ENCODE measurements around the gene XPO4.

DNA sequence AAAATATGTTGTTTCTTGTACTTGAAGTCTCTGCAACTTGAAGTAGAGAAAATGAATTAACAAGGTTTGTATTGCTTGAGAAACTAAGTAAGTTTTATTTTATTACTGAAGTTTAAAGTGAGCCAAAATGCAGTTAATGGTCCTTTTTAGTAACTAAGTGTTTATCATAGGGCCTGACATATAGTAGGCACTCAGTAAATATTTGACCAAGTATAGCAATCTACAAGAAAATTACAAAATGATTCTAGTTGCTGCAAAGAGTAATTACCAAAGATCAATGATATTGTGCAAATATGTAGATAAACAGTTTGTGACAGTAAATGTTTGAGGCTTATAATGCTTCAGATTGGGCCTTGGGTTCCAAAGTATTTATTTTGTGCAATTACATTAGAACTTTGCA is 2.4 kb upstream of the XPO4 start:
- TF ChIP-seq, protein P1, sequence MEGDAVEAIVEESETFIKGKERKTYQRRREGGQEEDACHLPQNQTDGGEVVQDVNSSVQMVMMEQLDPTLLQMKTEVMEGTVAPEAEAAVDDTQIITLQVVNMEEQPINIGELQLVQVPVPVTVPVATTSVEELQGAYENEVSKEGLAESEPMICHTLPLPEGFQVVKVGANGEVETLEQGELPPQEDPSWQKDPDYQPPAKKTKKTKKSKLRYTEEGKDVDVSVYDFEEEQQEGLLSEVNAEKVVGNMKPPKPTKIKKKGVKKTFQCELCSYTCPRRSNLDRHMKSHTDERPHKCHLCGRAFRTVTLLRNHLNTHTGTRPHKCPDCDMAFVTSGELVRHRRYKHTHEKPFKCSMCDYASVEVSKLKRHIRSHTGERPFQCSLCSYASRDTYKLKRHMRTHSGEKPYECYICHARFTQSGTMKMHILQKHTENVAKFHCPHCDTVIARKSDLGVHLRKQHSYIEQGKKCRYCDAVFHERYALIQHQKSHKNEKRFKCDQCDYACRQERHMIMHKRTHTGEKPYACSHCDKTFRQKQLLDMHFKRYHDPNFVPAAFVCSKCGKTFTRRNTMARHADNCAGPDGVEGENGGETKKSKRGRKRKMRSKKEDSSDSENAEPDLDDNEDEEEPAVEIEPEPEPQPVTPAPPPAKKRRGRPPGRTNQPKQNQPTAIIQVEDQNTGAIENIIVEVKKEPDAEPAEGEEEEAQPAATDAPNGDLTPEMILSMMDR (IDR thresholded peaks at IDR 0.05; ENCODE audit: insufficient read depth, low read length, poor library complexity, severe bottlenecking), result no peak
- TF ChIP-seq EZH2phosphoT487 (conservative IDR thresholded peaks at IDR 0.05; ENCODE audit: low read length), result no peak

All from SU-DHL-6 (cell line).